A549 (cell line): Measurements from ENCODE around the gene CACNB3.

ENCODE experiments used
- CEBPB ChIP-seq, 2 experiments: fragments of >200 bp in 1 of 2; sonication (Bioruptor Twin) in 1 of 2; formaldehyde crosslinking in 1 of 2; IDR thresholded peaks; 2 replicates each; pipeline ENCODE4 v1.6.1; 2012 to 2016
- CTCF ChIP-seq: fragments of >200 bp; sonication (Bioruptor Twin); formaldehyde crosslinking; IDR thresholded peaks from 3 replicates; pipeline ENCODE4 v1.5.1; 2016
- ELK1 ChIP-seq: fragments of 150-350 bp; IDR thresholded peaks from 2 replicates; pipeline ENCODE4 v1.6.1; 2014; ENCODE audit warnings: low read depth, mild to moderate bottlenecking, low read length
- EP300 ChIP-seq, 2 experiments: fragments of >200 bp; sonication (Bioruptor Twin); formaldehyde crosslinking; IDR thresholded peaks; 2 replicates in 1 of 2; 3 replicates in 1 of 2; pipeline ENCODE4 v1.6.1; 2016 to 2017
- FOSL2 ChIP-seq, 2 experiments: fragments of 450-650 bp in 1 of 2; fragments of >200 bp in 1 of 2; sonication (Bioruptor Twin) in 1 of 2; formaldehyde crosslinking; IDR thresholded peaks; 2 replicates each; pipeline versions ENCODE4 v1.5.0 to v1.6.1; 2016 to 2020; ENCODE audit warnings: mild to moderate bottlenecking in 1 of 2, moderate library complexity in 1 of 2
- RAD21 ChIP-seq, 2 experiments: fragments of >200 bp in 1 of 2; sonication (Bioruptor Twin) in 1 of 2; formaldehyde crosslinking in 1 of 2; IDR thresholded peaks in 1 of 2; conservative IDR thresholded peaks in 1 of 2; 2 replicates in 1 of 2; 3 replicates in 1 of 2; pipeline ENCODE4 v1.6.1; 2012 to 2018; ENCODE audit warnings: inconsistent platforms in 1 of 2
- RNF2 ChIP-seq: fragments of 200-600 bp; sonication (generic); IDR thresholded peaks from 2 replicates; pipeline ENCODE4 v1.6.1; 2016; ENCODE audit warnings: low read depth, mild to moderate bottlenecking, antibody characterized with exemption, moderate library complexity, borderline replicate concordance
- SMC3 ChIP-seq: fragments of >200 bp; sonication (Bioruptor Twin); formaldehyde crosslinking; IDR thresholded peaks from 3 replicates; pipeline ENCODE4 v1.6.1; 2018; ENCODE audit warnings: inconsistent platforms
- USF2 ChIP-seq: fragments of 450-650 bp; IDR thresholded peaks from 2 replicates; pipeline ENCODE4 v1.6.1; 2014; ENCODE audit warnings: antibody characterized with exemption
- ZNF302 ChIP-seq: fragments of 250-450 bp; sonication (Bioruptor Pico); IDR thresholded peaks from 2 replicates; pipeline ENCODE4 v1.9.0; 2021; ENCODE audit warnings: inconsistent platforms, mild to moderate bottlenecking, moderate library complexity

GRCh38 chr12:48851883-48852733 lies 33.8 kb downstream of the CACNB3 start, which contains the start of gene DDX23:
- no peak for TF ChIP-seq USF2
- no peak for TF ChIP-seq EP300 (IDR thresholded peaks at IDR 0.05)
- TF ChIP-seq SMC3: no peak
- TF ChIP-seq RAD21 (conservative IDR thresholded peaks at IDR 0.05 in 1 of 2, IDR thresholded peaks at IDR 0.05 in 1 of 2): no peak
- no peak for TF ChIP-seq FOSL2 (IDR thresholded peaks at IDR 0.05)
- TF ChIP-seq FOSL2 (CRISPR knock-in tag; IDR thresholded peaks at IDR 0.05): no peak
- TF ChIP-seq CTCF: no peak
- TF ChIP-seq ZNF302 (CRISPR knock-in tag): no peak
- no peak for TF ChIP-seq RNF2
- no peak for TF ChIP-seq CEBPB (IDR thresholded peaks at IDR 0.05)
- no peak for TF ChIP-seq ELK1
